Neural cell (in vitro differentiated cells): ENCODE data around the gene MPDU1. TPM values are rescaled to one million over a fixed set of nuclear protein-coding genes. Genes with fewer than 3 reads are reported as not detected.

Experiments
- H2AFZ ChIP-seq: fragments of 200-600, 300-800 bp; sonication (generic), shearing (Covaris generic); 2 replicates; pipeline ENCODE4 v1.6.0; 2014; ENCODE audit warnings: low read depth, mild to moderate bottlenecking, antibody characterized with exemption, low read length, moderate library complexity
- H3F3A ChIP-seq: fragments of 200-600 bp; shearing (Covaris generic); 2 replicates; pipeline ENCODE4 v1.6.1; 2016; ENCODE audit warnings: mild to moderate bottlenecking, moderate library complexity, mixed read lengths, antibody characterized with exemption, low read length; ENCODE audit not compliant: insufficient read depth, poor library complexity, severe bottlenecking
- H3K27ac ChIP-seq: fragments of 200-600, 300-800 bp; sonication (generic), shearing (Covaris generic); 2 replicates; pipeline ENCODE4 v1.5.1; 2014; ENCODE audit warnings: mild to moderate bottlenecking, low read length, moderate library complexity
- H3K27me3 ChIP-seq: fragments of 300-800, 200-600 bp; sonication (generic), shearing (Covaris generic); 2 replicates; pipeline ENCODE4 v1.6.0; 2014; ENCODE audit warnings: mild to moderate bottlenecking, low read depth, low read length, moderate library complexity; ENCODE audit not compliant: insufficient read depth
- H3K36me3 ChIP-seq: fragments of 300-800, 200-600 bp; sonication (generic), shearing (Covaris generic); 2 replicates; pipeline ENCODE4 v1.5.1; 2014; ENCODE audit warnings: mild to moderate bottlenecking, antibody characterized with exemption, low read length, moderate library complexity; ENCODE audit not compliant: insufficient read depth
- H3K4me2 ChIP-seq: fragments of 300-800, 200-600 bp; sonication (generic), shearing (Covaris generic); 2 replicates; pipeline ENCODE4 v1.6.0; 2014; ENCODE audit warnings: mild to moderate bottlenecking, low read length
- H3K4me3 ChIP-seq: fragments of 300-800, 200-600 bp; sonication (generic), shearing (Covaris generic); 2 replicates; pipeline ENCODE4 v1.5.1; 2014; ENCODE audit warnings: mild to moderate bottlenecking, low read length, moderate library complexity
- H3K79me2 ChIP-seq: fragments of 200-600 bp; shearing (Covaris generic); replicated peaks from 2 replicates; pipeline ENCODE4 v1.6.0; 2014; ENCODE audit warnings: mild to moderate bottlenecking, low read length, moderate library complexity; ENCODE audit not compliant: insufficient read depth
- H3K9ac ChIP-seq: fragments of 300-800, 200-600 bp; sonication (generic), shearing (Covaris generic); 2 replicates; pipeline ENCODE4 v1.6.1; 2016; ENCODE audit warnings: mild to moderate bottlenecking, low read length, mixed read lengths
- H3K9me2 ChIP-seq: fragments of 200-600 bp; shearing (Covaris generic); 2 replicates; pipeline ENCODE4 v1.6.1; 2016; ENCODE audit warnings: mild to moderate bottlenecking, low read length, mixed read lengths; ENCODE audit not compliant: insufficient read depth
- H3K9me3 ChIP-seq: fragments of 200-600, 300-800 bp; sonication (generic), shearing (Covaris generic); 2 replicates; pipeline ENCODE4 v1.6.1; 2016; ENCODE audit warnings: mild to moderate bottlenecking, mixed run types, low read length, moderate library complexity, mixed read lengths
- H4K20me1 ChIP-seq: fragments of 200-600 bp; shearing (Covaris generic); 2 replicates; pipeline ENCODE4 v1.6.1; 2016; ENCODE audit warnings: mild to moderate bottlenecking, mixed run types; ENCODE audit not compliant: insufficient read depth
- CTCF ChIP-seq: fragments of 450-650 bp; IDR thresholded peaks from 2 replicates; pipeline ENCODE4 v1.5.1; 2014; ENCODE audit warnings: antibody characterized with exemption, mild to moderate bottlenecking, moderate library complexity; ENCODE audit not compliant: poor library complexity, severe bottlenecking
- EP300 ChIP-seq: fragments of 450-650 bp; conservative IDR thresholded peaks from 2 replicates; pipeline ENCODE4 v1.6.1; 2014; ENCODE audit warnings: antibody characterized with exemption, mild to moderate bottlenecking, moderate library complexity; ENCODE audit not compliant: poor library complexity, severe bottlenecking
- EZH2 ChIP-seq: fragments of 200-600, 300-800 bp; shearing (Covaris generic), sonication (generic); IDR thresholded peaks from 2 replicates; pipeline ENCODE4 v1.6.1; 2014; ENCODE audit warnings: antibody characterized with exemption, low read length, borderline replicate concordance, mild to moderate bottlenecking; ENCODE audit not compliant: insufficient read depth, poor library complexity, severe bottlenecking
- MXI1 ChIP-seq: fragments of 450-650 bp; conservative IDR thresholded peaks from 2 replicates; pipeline ENCODE4 v1.6.1; 2014; ENCODE audit warnings: antibody characterized with exemption, mild to moderate bottlenecking; ENCODE audit not compliant: poor library complexity, severe bottlenecking
- POLR2AphosphoS5 ChIP-seq: IDR thresholded peaks from 2 replicates; pipeline ENCODE4 v1.6.1; 2012
- RAD21 ChIP-seq: fragments of 450-650 bp; conservative IDR thresholded peaks from 2 replicates; pipeline ENCODE4 v1.6.1; 2014; ENCODE audit warnings: antibody characterized with exemption, mild to moderate bottlenecking, moderate library complexity
- REST ChIP-seq: IDR thresholded peaks from 2 replicates; pipeline ENCODE4 v1.6.1; 2012; ENCODE audit warnings: borderline replicate concordance
- SMC3 ChIP-seq: fragments of 450-650 bp; conservative IDR thresholded peaks from 2 replicates; pipeline ENCODE4 v1.6.1; 2014; ENCODE audit warnings: antibody characterized with exemption, mild to moderate bottlenecking, moderate library complexity; ENCODE audit not compliant: poor library complexity
- TAF1 ChIP-seq: IDR thresholded peaks from 2 replicates; pipeline ENCODE4 v1.6.1; 2012; ENCODE audit warnings: low read depth
- polyA plus RNA-seq: library from polyadenylated mRNA; depleted of rRNA; stranded (reverse); fragments of >200 nt; gene quantifications from 2 replicates; pipeline ENCODE4 v1.2.3, GENCODE V29; 2014

Gene MPDU1
- polyA plus RNA-seq, 1 donor from 2014 or later = 110 TPM

GRCh38 chr17:7572338-7572587 lies 11.4 kb upstream of the MPDU1 start:
- Histone ChIP-seq H3K9me3 (no peaks in the 10 kb centered on the region), H3K9me2 (no peaks in the 10 kb centered on the region), H3K4me3 (peak overlapping the region; percentile 100), H3K4me2 (peak overlapping the region; percentile 91), H3K27ac (peak overlapping the region; percentile 83), H3K79me2 (peaks cover 35% of the 10 kb centered on the region), H3F3A (no peaks in the 10 kb centered on the region), H3K9ac (peak overlapping the region; percentile 67), H3K27me3 (no peaks in the 10 kb centered on the region), H4K20me1 (peaks cover 30% of the 10 kb centered on the region), H2AFZ (peak overlapping the region; percentile 70), H3K36me3 (peaks cover 14% of the 10 kb centered on the region)
- TF ChIP-seq SMC3 = no peak
- TF ChIP-seq TAF1 = no peak
- TF ChIP-seq MXI1 = peak; percentile 97
- no peak for TF ChIP-seq POLR2AphosphoS5
- no peak for TF ChIP-seq EP300
- no peak for TF ChIP-seq EZH2

GRCh38 chr17:7572588-7573323 lies 10.9 kb upstream of the MPDU1 start:
- no peaks in the 10 kb centered on the region for H3K9me2 ChIP-seq
- peak overlapping the region; percentile 100 for H3K9ac ChIP-seq
- H2AFZ ChIP-seq = peak overlapping the region; percentile 8
- no peaks in the 10 kb centered on the region for H3F3A ChIP-seq
- no peaks in the 10 kb centered on the region for H3K9me3 ChIP-seq
- peak overlapping the region; percentile 100 for H3K4me3 ChIP-seq
- TF ChIP-seq EP300 (peak; percentile 41), EZH2 (no peak), POLR2AphosphoS5 (peak; percentile 98), CTCF (peak; percentile 40), MXI1 (peak; percentile 88), TAF1 (peak; percentile 93), REST (peak; percentile 77), SMC3 (no peak), RAD21 (no peak)
- H3K4me2 ChIP-seq = no peak overlapping the region
- H3K79me2 ChIP-seq = peaks cover 35% of the 10 kb centered on the region
- peaks cover 14% of the 10 kb centered on the region for H3K36me3 ChIP-seq
- H3K27ac ChIP-seq = peak overlapping the region; percentile 97
- peaks cover 30% of the 10 kb centered on the region for H4K20me1 ChIP-seq
- H3K27me3 ChIP-seq = no peaks in the 10 kb centered on the region
